DMS153 treated with DMSO at 0.1 percent for 48 hours (cell line): Measurements from ENCODE around the gene ZNF302.
"Not testable (repeated sequence)": the region's sequence is repeated elsewhere in the genome, so short reads cannot be mapped to it uniquely, and the experiment has no call there.

Source experiments
- DNase-seq: peaks from one replicate; lab custom pipeline; 2025; ENCODE audit not compliant: unreplicated experiment; lab: John Stamatoyannopoulos, UW

ZNF302 gene

DNA sequence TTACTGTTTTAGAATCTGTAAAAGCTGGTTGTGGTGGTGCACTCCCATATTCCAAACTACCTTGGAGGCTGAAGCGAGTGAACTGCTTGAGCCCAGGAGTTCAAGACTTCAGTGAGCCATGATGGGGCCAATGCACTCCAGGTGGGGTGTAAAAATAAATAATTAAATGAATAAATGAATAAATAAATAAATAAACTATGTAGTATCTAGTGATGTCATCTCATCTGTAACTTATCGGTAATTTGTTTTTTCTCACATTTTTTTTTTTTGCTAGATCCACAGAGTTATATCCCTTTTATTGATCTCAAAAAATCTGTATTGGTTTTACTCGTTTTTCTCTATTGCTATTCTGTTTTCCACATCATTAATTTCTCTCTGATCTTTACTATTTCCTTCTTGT is 5.5 kb upstream of the ZNF302 start:
- DNase-seq = no peak

DNA sequence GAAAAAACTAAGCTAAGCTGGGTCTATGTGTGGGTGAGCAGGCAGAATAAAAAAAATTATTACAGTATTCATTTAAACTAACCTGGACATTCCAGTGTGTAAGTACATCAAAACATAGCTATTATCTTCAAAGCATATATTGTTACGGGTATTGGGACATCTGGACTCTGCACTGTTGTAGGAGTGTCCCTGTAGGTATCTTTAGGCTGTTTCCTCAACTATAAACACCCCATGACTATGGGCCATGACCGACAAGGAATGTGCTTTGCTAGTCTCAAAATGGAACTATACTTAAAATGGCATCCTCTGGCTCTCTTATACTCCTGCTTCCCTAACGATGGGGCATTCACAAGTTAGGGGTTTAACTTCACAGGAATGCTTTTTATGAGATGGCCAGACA is 3.9 kb upstream of the ZNF302 start:
- DNase-seq = no peak

DNA sequence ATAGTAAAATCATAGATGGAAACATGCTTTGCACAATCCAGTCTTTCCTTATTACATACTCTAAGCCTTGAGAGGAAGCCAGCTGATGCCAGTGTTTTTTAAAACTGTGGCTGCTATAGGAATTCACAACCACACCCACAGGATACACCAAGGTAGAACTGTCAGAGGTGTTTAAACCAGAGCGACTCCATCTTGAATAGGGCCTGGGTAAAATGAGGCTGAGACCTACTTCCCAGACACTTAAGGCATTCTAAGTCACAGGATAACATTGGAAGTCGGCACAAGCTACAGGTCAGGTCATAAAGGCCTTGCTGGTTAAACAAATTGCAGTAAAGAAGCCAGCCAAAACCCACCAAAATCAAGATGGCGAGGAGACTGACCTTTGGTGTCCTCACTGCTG is 2.2 kb upstream of the ZNF302 start:
- no peak for DNase-seq

DNA sequence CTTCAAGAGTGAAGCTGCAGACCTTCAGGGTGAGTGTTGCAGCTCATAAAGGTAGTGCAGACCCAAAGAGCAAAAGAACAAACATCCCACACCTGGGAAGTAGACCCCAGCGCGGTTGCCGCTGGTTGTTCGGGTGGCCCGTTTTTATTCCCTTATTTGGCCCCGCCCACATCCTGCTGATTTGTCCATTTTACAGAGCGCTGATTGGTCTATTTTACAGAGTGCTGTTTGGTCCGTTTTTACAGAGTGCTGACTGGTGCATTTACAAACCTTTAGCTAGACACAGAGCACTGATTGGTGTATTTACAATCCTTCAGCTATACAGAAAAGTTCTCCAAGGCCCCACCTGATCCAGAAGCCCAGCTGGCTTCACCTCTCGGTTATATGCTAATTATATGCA is 1.6 kb upstream of the ZNF302 start:
- no peak for DNase-seq

DNA sequence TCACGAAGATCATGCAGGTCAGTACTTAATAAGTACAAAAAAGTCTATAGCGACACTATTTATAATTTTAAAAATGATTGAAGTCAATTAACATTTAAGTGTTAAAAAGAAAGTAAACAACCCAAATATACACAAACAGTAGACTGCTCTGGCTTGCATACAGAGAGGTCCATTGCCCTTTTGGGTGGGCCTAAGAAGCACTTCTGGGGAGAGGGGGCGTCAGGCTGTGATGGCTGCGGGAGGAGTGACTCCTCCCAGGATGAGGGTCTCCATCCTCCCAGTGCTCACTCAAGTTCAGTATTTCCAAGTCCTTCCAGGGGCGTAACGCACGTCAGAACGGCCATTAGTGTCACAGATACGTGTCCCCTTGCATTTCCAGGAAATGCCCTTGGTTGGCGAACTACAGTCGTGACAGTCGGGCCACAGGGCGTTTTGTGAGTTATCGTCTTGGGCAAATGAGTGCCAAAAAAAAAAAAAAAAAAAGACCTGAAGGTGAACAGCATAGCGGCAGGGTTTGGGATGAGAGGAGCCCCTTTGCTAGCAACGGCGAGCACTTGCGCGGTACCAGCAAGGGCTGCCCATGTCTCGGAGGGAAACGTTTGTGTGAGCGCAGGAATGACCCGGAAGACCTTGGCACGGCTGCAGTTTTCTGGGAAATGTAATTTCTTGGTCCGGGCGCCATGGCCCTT is 637 bp upstream of the ZNF302 start, which contains the start of gene SCGB2B2:
TSS of gene SCGB2B2 (minus strand) at position 463 of the 689 bp plus-strand sequence. CDS start 82,596 bp downstream, outside the sequence.
- peak; percentile 94 for DNase-seq

DNA sequence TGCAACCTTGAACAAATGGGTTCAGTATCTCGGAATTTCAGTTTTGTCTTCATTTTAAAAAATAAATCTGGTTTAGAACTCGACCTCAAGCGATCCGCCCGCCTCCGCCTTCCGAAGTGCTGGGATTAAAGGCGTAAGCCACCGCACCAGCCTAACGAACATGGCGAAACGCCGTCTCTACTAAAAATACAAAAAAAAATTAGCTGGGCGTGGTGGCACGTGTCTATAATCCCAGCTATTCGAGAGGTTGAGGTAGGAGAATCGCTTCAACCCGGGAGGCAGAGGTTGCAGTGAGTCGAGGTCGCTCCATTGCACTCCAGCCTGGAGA is 571 bp downstream of the ZNF302 start:
- DNase-seq = no peak

DNA sequence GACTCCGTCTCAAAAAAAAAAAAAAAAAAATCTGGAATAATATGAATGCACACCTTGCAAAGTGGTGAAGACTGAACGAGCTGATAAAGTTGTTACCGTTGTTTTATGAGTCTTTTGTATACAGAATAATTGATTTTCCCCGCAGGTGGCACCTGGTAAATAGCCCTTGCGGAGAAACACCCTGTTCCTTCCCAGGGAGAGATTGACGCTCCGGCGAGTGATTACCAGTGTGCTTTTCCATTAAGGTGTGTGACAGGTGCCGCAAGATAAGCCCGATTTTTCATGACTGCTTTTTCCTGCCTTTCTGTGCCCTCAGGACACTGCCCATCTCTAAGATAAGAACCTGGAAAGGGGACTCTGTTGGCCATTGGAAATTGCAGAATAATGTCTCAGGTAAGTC is 943 bp downstream of the ZNF302 start:
- DNase-seq = no peak

DNA sequence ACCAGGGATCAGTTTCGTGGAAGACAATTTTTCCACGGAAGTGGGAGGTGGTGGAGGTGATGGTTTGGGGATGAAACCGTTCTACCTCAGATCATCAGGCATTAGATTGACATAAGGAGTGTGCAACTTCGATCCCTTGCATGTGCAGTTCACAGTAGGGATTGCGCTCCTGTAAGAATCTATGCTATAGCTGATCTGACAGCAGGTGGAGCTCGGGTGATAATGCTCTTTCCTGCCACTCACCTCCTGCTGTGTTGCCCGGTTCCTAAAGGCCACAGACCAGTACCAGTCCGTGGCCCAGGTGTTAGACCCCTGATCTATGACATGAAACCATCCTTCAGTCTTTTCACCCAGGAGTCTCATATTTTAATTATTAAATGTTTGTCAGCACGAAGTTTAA is 4.0 kb downstream of the ZNF302 start:
- no peak for DNase-seq

DNA sequence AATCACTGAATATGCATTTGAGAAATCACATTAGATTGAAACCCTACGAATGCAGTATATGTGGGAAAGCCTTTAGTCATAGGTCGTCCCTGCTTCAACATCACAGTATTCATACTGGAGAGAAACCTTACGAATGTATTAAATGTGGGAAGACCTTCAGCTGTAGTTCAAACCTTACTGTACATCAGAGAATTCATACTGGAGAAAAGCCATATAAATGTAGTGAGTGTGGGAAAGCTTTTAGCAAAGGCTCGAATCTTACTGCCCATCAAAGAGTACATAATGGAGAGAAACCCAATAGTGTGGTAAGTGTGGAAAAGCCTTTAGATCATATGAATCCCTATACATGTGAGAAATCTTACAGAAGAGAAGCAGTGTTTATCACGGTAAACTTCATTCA is 7.8 kb downstream of the ZNF302 start:
- DNase-seq = not testable (repeated sequence)

DNA sequence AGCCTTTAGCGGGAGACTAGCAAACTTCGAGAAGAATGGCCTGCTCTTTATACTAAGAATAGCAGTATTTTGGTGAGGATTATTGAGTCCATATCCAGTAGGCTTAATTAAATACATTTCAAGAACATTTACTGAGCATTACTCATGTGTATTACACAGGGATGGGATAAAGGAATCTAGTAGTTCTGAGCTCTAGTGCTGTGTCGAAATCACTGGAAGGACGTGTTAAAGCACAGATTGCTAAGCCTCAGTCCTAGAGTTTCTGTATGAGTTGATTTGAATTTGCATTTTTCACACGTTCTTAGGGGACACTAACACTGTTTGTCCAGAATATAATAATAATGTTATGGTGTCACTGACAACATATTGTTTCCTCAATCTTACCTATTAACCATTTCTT is 9.0 kb downstream of the ZNF302 start:
- DNase-seq = no peak

DNA sequence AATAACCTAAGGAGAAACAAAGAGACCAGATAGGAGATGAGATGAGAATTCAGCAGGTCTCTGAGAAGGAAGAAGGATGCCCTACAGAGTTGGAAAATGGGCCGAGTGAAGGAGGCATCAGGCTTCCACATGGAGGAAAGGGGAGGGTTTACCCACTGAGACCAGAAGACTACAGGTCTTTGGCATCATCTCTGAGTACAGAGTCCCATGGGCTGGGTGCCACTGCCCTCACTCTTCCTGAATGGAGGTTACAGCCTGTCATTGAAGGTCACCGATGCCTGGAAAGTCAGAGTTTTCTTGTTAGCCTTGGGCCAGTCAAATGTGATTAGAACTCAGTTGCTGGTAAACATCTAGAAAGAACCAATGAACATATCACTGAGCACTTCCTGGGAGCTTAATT is 9.9 kb downstream of the ZNF302 start:
- DNase-seq = no peak

DNA sequence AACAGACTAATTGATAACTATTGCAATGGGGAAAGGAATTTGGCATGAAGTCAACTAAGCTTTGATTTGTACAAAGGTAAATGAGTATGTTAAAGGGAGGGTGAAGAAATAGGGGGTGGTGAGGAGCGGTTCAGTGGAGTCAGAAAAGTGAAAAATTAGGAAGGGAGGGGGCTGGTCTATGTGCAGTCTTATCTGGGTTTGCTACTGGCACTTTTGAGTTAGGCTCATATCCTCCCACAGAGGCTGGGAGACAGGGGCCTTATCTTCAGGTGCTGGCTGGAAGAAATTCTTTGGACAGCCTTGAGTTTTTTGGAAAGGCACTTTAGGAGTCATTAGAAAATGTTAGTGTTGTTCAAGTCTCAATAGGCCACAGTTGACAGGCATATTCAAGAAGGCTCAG is 11.1 kb downstream of the ZNF302 start:
- DNase-seq = no peak

DNA sequence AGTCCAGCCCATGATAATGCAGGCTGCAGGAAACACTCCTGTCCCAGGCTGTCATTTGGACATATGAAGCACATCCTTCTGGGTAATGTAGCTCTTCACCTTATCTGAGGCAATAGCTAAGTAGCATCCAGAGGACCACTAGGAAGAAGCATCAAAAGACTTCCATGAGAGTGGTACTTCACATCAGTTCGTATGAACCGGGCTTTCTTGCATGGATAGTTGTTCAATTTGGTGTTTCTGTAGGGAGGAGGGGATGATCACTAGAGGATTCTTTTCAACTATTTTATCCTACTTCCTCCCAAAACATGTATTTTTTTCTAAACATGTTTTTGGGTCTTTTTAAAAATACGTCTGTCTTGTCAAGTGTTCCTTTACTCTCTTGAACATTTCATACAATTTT is 12.9 kb downstream of the ZNF302 start:
- no peak for DNase-seq

DNA sequence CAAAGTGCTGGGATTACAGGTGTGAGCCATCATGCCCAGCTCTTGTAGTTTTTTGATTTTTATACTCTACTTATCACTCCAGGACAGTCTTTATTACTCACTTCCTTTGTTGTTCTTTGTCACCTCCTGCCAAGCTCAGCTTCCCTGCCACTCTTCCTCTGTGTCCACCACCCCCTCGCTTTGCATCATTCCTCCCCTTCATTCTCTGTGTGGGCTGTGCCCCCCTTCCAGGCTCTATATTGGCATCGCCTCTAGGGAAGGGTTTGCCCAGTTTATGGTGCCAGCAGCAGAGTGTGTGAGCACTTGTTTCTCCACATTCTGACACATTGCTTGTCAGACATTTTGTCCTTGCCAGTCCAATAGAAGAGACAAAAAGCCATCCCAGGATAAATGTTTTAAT is 15.1 kb downstream of the ZNF302 start:
- DNase-seq = no peak

DNA sequence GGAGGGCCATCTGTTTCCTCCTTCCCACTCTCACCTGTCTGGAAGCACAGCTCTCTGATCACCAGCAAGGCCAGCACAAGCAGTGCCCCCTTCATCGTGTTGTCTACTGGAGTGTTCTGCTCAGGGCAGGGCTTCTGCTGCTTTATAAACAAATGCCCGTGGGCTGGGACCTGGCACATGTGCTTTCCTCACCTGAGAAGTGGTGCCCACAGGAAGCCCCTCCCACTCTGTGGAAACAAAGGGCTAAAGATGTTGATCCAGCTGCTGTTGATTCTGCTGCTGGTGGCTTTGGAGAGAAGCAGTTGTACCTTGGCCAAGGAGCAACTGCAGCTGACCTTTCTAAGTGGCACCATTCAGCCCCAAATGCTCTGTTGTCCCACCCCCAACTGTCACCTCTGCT is 30.2 kb downstream of the ZNF302 start:
- no peak for DNase-seq

DNA sequence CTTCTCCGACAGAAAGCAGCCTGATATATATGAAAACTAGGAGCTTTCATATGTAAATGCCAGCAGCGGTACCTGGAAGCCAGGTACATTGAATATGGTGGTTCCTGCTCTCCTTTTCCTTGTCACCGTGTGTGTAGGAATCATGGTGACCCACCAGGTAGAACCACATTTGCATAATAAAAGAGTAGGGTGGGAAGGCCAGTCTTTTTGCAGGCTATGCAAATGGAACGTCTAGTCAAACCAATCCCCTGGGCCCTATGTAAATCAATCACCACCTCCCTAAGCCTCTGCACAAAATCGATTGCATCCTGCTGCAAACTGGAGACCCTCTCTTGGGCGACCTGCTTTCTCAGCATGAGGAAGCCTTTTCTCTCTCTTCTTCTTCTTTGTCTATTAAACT is 34.4 kb downstream of the ZNF302 start:
- no peak for DNase-seq

DNA sequence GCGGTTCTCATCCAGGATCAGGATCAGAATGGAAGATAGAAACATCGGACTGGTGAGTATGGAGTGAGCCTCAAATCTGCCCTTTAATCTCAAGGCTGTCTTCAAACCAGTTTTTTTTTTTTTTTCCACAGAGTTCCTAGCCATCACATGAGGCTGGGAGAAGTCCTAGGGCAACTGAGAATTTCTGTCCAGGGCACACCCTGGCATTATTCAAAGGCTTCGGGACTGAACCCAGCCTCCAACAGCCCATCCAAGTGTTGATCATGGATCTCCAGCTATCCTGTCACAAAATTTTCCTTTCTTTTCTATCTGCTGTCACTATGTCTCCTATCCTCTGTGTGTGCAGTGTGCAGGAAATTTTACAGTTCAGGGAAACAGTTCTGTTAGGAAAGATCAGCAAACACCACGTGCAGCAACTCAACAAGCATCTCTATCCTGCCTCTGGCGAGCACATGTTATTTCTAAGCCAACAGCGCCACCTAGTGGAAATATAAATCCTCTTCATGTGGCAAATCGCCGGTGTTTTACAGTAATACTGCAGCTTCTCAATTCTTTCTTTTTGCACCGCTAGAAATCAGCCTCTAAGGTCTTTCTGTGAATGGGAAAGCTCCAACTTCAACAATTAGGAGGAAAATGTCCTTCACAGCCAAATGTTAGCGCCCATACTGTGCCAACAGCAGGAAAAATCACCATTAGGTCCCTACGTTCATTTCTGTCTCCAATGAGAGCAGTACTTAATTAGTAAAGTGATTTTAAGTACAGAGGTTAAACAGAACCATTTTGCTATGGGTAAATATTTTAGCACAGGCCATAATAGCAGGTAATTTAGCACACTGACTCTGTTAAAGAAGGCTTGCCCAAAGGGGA is 35.1 kb downstream of the ZNF302 start:
- DNase-seq = peak; percentile 70

DNA sequence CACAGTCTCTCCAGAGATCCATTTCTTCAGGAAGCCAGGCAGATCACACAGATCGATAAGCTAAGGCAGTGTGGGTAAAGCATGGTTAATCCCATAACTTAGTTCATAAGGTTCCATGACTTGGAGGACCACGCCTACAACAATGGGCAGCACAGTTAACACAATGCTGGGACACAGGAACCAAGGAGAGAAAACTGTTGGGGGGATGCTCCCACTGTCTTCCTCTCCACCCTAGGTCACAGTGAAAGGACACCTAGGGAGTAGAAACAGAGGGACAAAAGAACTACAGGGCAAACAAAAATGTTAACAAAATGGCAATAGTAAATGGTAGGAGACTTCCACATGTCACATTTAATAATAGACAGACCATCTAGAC is 35.8 kb downstream of the ZNF302 start:
- no peak for DNase-seq

DNA sequence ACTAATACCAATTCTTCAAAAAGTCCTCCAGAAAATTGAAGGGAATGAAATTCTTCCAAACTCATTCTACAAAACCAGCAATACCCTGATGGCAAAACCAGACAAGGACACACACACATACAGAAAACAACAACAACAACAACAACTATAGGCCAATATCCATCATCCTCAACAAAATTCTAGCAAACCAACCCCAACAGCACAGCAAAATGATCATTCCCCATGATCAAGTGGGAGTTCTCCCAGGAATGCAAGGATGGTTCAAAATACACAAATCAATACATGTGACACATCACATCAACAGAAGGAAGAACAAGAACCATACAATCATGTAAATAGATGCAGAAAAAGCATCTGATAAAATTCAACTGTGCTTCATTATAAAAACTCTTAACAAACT is 37.9 kb downstream of the ZNF302 start:
- DNase-seq = no peak

DNA sequence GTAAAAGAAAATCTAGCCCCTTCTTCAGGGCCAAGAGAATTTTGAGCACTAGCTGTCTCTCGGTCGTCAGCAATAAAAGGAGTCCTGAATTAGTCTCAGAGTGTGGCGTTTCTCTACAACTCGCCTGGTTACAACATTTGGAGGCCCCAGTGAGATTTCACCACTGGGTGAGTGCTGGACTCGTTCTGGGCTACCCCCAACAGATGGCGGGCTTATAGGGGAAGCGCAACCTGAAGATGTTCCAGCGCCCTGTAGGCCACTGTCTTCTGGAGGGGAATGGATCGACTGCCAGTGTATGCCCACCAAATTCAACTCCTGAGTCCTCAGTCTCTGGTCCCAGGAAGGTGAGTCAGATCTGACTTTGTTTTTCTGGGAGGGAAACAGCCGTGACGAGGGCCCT is 44.9 kb downstream of the ZNF302 start:
- no peak for DNase-seq

DNA sequence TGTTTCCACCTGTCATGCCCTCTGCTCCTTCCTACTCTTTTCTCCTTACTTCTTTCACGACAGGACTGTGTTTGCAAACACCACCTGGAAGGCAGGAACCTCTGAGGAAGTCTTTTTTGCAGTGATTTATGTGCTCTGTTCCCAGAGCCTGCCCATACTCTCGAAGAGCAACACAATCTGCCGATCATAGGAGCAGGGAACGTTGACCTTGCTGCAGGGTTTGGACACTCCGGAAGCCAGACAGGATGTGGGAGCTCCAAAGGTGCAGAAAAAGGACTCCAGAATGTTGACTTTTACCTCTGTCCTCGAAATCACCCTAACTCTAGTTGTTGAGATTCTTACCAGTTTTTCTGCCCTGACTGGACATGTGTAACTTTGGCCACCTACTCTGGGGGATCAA is 47.9 kb downstream of the ZNF302 start:
- DNase-seq = no peak

DNA sequence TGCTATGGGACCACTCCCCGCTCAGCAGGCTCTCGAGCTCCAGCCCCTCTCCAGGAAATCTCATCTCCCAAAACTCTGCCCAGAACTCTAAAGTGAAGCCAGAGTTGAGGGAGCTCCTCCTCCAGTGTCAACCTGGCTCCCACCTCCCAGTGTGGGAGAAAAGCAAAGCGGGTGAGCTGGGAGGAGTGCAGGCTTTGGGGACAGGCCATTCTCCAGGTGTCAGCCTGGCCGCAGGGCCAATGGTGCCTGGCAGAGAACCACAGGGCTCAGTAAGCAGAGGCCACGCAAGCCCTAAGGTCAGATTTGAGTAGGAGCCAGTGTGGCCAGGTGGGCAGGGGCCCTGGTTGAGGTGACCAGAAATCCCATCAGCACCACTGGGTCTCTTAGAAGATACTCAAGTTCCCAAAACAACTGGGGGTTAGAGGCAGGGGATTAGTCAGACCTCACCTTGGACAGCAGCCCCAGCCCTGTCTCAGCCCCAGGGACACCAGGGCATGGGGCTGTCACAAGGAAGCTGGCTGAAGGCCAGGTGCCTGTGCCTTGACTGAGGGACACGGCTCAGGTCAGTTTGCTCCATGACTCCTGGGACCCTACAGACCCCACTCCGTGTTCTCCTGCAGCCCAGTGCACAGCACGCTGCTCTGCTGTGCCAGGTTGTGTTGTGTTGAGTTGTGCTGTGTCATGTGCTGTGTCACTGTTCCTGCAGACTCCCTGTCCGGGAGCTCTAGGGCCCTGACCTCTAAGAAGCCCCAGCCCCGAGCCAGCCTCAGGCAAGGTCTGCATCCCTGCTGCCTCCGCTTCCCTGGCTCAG is 53.7 kb downstream of the ZNF302 start:
- DNase-seq = no peak
